ENCODE measurements around the gene SLC6A20. TPM values are rescaled to one million over a fixed set of nuclear protein-coding genes. Genes with fewer than 3 reads are reported as not detected.

Gene SLC6A20
- total RNA-seq, 1 experiment from 2014 or later = 0.10 TPM

DNA sequence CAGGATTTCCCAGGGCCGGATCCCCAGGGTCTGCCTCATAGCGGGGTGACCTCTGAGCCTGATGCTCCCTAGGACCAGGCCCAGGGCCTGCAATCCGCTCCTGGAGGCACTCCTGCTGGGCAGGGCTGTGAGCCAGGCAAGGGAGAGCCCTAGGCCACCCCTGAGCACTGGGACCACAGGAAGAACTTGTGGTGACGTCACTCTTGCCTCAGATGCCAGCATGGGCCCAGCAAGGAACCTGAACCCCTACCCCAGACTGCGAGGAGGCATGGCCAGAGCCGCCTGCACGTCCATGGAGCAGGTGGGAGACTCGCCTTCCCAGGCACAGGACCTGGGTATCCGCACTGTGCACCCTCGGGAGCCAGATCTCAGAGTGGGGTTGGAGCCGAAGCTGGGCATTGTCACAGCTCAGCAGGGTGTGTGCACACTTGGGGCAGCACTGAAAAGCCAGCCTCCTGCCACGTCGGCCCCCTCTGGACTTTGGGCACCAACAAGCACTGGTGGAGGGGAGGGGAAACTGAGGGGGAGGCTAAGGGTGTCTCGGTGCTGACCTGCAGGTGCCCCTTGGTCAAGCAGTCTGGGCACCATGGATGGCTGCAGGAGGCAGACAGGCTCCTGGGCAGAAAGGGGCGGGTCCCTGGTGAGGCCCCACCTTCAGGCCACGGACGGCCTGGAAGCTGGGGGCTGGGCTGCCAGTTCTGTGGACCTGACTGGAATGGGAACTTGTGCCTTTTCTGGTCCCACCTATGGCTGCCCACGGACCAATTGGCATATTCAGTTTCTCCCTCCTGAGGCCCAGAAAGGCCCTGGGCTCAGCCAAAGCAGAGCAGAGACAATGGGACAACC, 49.3 kb downstream of the SLC6A20 start:
- in situ Hi-C loops (cut with HindIII; ENCODE audit: low pct_unique_long_range_greater_than_20kb, low sequenced_read_pairs) = no loop called here
- no peak for DNase-seq (ENCODE audit: low read depth)

DNA sequence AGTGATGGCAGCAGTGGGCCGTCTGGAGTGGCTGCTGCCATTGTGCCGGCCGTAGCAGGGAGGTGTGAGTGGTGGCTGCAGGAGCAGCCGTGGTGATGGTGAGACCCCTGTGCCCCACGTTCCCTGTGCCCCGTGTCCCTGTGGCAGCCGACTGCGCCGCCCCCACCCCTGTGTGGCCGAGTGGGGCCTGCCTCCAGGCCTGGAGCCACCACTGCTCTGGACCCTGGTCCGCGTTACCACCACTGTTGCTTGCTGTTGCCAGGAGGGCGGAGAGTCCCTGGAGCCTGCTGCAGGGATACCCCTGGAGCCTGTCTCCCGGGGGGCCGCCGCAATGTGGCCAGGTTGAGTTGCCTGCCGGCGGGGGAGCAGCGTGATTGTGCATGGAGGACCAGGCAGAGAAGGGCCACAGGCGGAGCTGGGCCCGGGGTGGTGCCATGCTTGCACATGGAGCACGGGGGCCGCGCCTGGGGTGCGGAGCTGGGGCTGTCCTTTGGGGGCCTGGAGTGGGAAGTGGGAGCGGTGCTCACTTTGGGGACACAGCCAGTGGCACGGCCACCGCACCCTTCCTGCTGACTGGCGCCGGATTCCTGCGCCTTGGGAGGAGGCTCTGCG, 50.1 kb downstream of the SLC6A20 start:
- in situ Hi-C loops (cut with HindIII; ENCODE audit: low pct_unique_long_range_greater_than_20kb, low sequenced_read_pairs) = no loop called here
- no peak for DNase-seq (ENCODE audit: low read depth)

DNA sequence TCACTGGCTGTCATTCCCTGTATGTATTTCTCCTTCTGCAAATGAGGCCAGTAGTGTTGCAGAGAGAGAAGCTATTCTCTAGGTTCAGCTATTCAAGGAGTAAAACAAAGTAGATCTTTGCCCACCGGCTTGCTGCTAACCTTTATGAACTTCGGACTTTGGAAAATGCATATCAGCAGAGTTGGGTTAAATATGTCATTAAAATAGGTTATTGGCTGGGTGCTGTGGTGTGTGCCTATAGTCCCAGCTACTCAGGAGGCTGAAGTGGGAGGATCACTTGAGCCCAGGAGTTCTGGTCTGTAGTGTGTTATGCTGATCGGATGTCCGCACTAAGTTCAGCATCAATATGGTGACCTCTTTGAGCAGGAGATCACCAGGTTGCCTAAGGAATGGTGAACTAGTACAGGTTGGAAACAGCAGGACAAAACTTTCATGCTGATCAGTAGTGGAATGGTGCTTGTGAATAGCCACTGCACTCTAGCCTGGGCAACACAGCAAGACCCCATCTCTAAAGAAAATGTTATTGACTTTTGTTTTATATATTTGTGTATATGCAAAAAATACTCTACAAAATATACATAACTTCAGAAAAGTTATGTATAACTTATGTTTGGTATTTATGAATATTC, 53.8 kb downstream of the SLC6A20 start:
- DNase-seq (ENCODE audit: low read depth) = no peak
- in situ Hi-C loops (cut with HindIII; ENCODE audit: low pct_unique_long_range_greater_than_20kb, low sequenced_read_pairs) = no loop called here

- in situ Hi-C loops (cut with HindIII; ENCODE audit: low pct_unique_long_range_greater_than_20kb, low sequenced_read_pairs) = no loop called here
- no peak for DNase-seq (ENCODE audit: low read depth)
These were observed 54.4 kb downstream of the SLC6A20 start for GRCh38 chr3:45741742-45742460.

DNA sequence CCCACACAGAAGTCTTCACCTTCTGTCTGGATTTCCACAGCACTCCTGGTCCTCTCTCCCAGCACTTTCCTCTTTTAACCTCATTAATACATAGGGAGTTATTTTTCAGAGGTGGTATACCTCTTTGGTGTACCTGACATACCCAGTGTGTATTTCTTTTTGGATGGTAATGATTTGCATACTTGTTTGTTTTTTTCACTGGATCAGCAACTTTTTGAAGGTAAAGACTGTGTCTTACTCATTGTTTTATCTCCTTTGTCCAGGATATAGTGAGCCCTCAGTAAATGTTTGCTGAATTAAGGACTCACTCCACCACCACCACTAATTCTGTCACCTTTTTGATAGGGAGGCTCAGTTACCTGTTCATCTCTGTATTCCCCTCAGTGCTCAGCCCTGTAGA, 55.1 kb downstream of the SLC6A20 start:
- in situ Hi-C loops (cut with HindIII; ENCODE audit: low pct_unique_long_range_greater_than_20kb, low sequenced_read_pairs) = no loop called here
- no peak for DNase-seq (ENCODE audit: low read depth)

- DNase-seq (ENCODE audit: low read depth) = no peak
These were observed 56.3 kb downstream of the SLC6A20 start for GRCh38 chr3:45739991-45740390.

DNA sequence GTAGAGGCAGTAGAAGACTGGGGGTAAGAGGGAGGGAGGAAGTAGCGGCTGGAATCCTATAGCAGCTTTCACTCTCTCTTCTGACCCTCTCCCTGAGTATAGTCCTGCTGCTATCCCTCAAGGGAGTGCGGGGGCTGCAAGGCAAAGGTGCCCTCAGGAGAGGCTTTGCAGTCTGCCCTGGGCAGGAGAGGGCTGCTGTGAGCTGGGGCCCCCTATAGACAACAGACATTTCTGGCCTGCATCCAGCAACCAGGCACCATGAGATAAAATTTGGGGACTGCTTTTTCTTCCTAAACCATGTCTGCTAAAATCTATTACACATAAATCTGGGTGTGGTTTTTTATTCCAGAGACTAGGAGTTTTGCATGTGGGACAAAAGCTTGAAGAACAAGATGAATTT, 59.1 kb downstream of the SLC6A20 start:
- in situ Hi-C loops (cut with HindIII; ENCODE audit: low pct_unique_long_range_greater_than_20kb, low sequenced_read_pairs) = no loop called here
- no peak for DNase-seq (ENCODE audit: low read depth)

More at GRCh38 chr3:45739991-45740390, 56.3 kb downstream of the SLC6A20 start:
- in situ Hi-C loops (cut with HindIII; ENCODE audit: low pct_unique_long_range_greater_than_20kb, low sequenced_read_pairs) = no loop called here

DNA sequence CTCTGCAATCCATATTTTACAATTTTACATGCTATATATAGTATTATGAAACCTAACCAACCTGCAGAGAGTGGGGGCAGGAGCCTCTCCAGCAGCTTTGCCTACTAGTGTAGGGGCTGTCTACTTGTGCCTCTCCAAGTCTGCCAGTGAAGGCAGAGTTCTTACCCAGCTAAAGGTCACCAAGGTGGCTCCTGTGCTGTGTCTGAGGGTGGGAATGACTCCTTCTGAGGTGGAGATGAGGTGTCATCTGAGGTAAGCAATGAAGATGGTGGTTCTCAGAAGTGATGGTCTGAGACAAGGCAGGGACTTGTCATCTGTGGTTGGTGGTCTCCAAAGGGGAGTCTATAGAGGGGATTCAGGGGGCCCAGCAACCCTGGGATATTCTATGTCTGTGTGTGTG, 59.6 kb downstream of the SLC6A20 start:
- no peak for DNase-seq (ENCODE audit: low read depth)

GRCh38 chr3:45730409-45731154, 65.8 kb downstream of the SLC6A20 start:
- in situ Hi-C loops (cut with HindIII; ENCODE audit: low pct_unique_long_range_greater_than_20kb, low sequenced_read_pairs) = no loop called here
- no peak for DNase-seq (ENCODE audit: low read depth)

More for the DNA sequence above, 59.6 kb downstream of the SLC6A20 start:
- in situ Hi-C loops (cut with HindIII; ENCODE audit: low pct_unique_long_range_greater_than_20kb, low sequenced_read_pairs) = no loop called here

DNA sequence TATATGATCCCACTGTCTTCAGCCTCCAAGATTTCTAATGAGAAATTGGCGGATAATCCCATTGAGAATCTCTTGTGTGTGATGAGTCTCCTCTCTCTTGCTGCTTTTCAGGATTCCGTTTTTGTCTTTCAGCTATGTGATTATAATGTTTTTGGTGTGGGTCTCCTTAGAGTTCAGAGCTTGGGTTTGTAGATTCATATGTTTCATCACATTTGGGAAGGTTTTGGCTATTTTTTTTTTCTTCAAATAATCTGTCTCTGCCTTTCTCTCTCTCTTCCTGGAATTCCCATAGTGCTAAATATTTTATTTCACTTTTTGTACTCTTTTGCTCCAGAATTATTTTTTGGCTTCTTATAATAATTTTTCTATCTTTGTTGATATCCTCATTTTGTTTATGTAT, 66.7 kb downstream of the SLC6A20 start:
- in situ Hi-C loops (cut with HindIII; ENCODE audit: low pct_unique_long_range_greater_than_20kb, low sequenced_read_pairs) = no loop called here
- no peak for DNase-seq (ENCODE audit: low read depth)

DNA sequence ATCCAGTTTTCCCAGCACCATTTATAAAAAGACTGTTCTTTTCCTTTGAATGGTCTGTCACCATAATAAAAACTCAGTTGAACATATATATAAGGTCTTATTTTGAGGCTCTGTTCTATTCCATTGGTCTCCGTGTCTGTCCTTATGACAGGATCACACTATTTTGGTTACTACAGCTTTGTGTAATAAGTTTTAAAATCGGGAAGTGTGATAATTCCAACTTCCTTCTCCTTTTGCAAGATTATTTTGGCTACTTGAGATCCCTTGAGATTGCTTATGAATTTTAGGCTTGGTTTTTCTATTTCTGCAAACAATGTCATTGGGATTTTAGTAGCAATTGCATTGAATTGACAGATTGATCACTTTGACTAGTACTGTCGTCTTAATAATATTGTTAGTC, 71.4 kb downstream of the SLC6A20 start:
- no peak for DNase-seq (ENCODE audit: low read depth)
- in situ Hi-C loops (cut with HindIII; ENCODE audit: low pct_unique_long_range_greater_than_20kb, low sequenced_read_pairs) = no loop called here

DNA sequence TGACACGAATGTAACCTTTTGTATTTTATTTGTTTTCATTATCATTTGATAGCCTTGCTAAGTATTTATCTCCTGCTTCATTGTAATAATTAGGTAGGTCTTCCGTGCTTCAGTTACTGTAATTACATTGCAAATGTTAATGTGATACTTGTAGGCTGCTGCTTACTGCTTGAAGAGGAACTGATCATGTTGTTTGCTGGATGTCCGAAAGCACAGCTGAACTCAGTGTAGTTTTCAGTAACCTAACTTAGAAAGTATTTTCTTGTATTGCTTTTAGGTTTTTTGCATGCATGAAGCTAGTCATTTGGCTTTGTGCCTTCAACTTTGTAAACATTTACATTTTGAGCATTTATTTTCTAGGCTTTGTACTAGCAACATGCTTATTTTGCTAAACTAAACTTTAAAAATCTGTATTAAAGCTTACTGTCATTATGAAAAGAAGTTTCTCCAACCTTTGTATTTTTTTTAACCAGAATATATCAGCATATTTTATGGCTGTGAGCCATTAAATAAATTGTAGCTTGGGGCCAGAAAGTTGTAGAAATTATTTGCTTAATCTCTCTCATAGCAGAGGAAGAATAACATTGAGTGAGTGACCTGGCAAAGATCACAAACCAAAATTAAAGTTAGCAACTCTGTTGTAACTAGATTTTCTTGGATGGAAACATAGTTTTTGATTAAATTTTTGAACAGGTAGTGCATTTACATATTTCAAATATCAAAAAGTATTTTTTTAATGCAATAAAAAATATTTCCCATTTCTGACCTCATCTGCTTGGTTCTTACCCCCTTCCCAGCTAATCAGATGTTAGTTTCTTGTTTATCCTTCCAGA, 76.5 kb downstream of the SLC6A20 start:
- DNase-seq (ENCODE audit: low read depth) = no peak
- in situ Hi-C loops (cut with HindIII; ENCODE audit: low pct_unique_long_range_greater_than_20kb, low sequenced_read_pairs) = no loop called here

GRCh38 chr3:45716790-45717336, 79.5 kb downstream of the SLC6A20 start:
- in situ Hi-C loops (cut with HindIII; ENCODE audit: low pct_unique_long_range_greater_than_20kb, low sequenced_read_pairs) = no loop called here
- no peak for DNase-seq (ENCODE audit: low read depth)

- in situ Hi-C loops (cut with HindIII; ENCODE audit: low pct_unique_long_range_greater_than_20kb, low sequenced_read_pairs) = no loop called here
- no peak for DNase-seq (ENCODE audit: low read depth)
These were observed 80.4 kb downstream of the SLC6A20 start for GRCh38 chr3:45715945-45716344.

- in situ Hi-C loops (cut with HindIII; ENCODE audit: low pct_unique_long_range_greater_than_20kb, low sequenced_read_pairs) = no loop called here
- no peak for DNase-seq (ENCODE audit: low read depth)
These were observed 83.8 kb downstream of the SLC6A20 start for GRCh38 chr3:45712434-45713110.

- DNase-seq (ENCODE audit: low read depth) = no peak
These were observed 84.4 kb downstream of the SLC6A20 start for GRCh38 chr3:45711931-45712330.

More at GRCh38 chr3:45711931-45712330, 84.4 kb downstream of the SLC6A20 start:
- in situ Hi-C loops (cut with HindIII; ENCODE audit: low pct_unique_long_range_greater_than_20kb, low sequenced_read_pairs) = no loop called here

Data from Caki2 (cell line).